Endodermal cell (in vitro differentiated cells): ENCODE data around the gene SCTR. TPM values are rescaled to one million over a fixed set of nuclear protein-coding genes. Genes with fewer than 3 reads are reported as not detected.

Experiments used
- DNase-seq: peaks from one replicate; pipeline ENCODE4 v3.0.0-alpha.2; 2017
- H3K27ac ChIP-seq: 2 replicates; pipeline ENCODE4 v1.5.1; 2013; ENCODE audit warnings: mild to moderate bottlenecking, low read depth, low read length, moderate library complexity
- H3K27me3 ChIP-seq: 2 replicates; pipeline ENCODE4 v1.6.1; 2013; ENCODE audit warnings: mild to moderate bottlenecking, low read length, moderate library complexity; ENCODE audit not compliant: insufficient read depth, control insufficient read depth, poor library complexity, severe bottlenecking
- H3K36me3 ChIP-seq: 2 replicates; pipeline ENCODE4 v1.7.0; 2013; ENCODE audit warnings: mild to moderate bottlenecking, low read length, moderate library complexity; ENCODE audit not compliant: control insufficient read depth, insufficient read depth
- H3K4me1 ChIP-seq: one replicate; pipeline ENCODE4 v1.7.0; 2013; ENCODE audit warnings: low read length; ENCODE audit not compliant: control insufficient read depth, insufficient read depth
- H3K4me3 ChIP-seq: 2 replicates; pipeline ENCODE4 v1.5.1; 2013; ENCODE audit warnings: mild to moderate bottlenecking, low read length, moderate library complexity
- H3K9ac ChIP-seq: 2 replicates; pipeline ENCODE4 v1.6.1; 2013; ENCODE audit warnings: mild to moderate bottlenecking, low read length, moderate library complexity; ENCODE audit not compliant: poor library complexity, severe bottlenecking; ENCODE audit errors: extremely low read depth
- H3K9me3 ChIP-seq: 2 replicates; pipeline ENCODE4 v1.6.1; 2013; ENCODE audit warnings: mild to moderate bottlenecking, low read length, moderate library complexity; ENCODE audit not compliant: control insufficient read depth
- H3K27ac Mint-ChIP-seq: 2 replicates; pipeline ENCODE4 v1.8.0; 2020; ENCODE audit warnings: mixed read lengths
- H3K27me3 Mint-ChIP-seq: 2 replicates; pipeline ENCODE4 v1.8.0; 2021; ENCODE audit warnings: mild to moderate bottlenecking, mixed read lengths; ENCODE audit not compliant: insufficient read depth
- H3K36me3 Mint-ChIP-seq: 2 replicates; pipeline ENCODE4 v1.8.0; 2020; ENCODE audit warnings: low read depth, mixed read lengths
- H3K4me1 Mint-ChIP-seq: 2 replicates; pipeline ENCODE4 v1.8.0; 2020; ENCODE audit warnings: mixed read lengths
- H3K4me3 Mint-ChIP-seq: 2 replicates; pipeline ENCODE4 v1.8.0; 2020; ENCODE audit warnings: mild to moderate bottlenecking, moderate library complexity, mixed read lengths
- H3K9me3 Mint-ChIP-seq: 2 replicates; pipeline ENCODE4 v1.8.0; 2020; ENCODE audit warnings: mild to moderate bottlenecking, mixed read lengths
- WGBS, 2 experiments: methylation state at CpG; one replicate each; pipeline versions ENCODE4 v1.1.5 to v1.1.7; 2013; ENCODE audit warnings: missing lambda C conversion rate in 2 of 2, mixed read lengths in 1 of 2; ENCODE audit not compliant: insufficient coverage in 1 of 2, insufficient read length in 1 of 2; 5-methylcytosine and 5-hydroxymethylcytosine counted together
- total RNA-seq, 2 donors: library from RNA; stranded (reverse); fragmentation: NEBNext Ultra II Directional in 1 of 2; extraction: Animal tissue kit (Norgen Biotek cat#: 25700) in 1 of 2; gene quantifications; 2 replicates in 1 of 2; 3 replicates in 1 of 2; pipeline ENCODE4 v1.2.1, GENCODE V29; 2021
- TF ChIP-seq, protein P1 (sequence below): fragments of 200-600 bp; sonication (generic); conservative IDR thresholded peaks from 2 replicates; pipeline ENCODE4 v1.5.0; 2021; ENCODE audit warnings: antibody characterized with exemption, mild to moderate bottlenecking

SCTR gene
- total RNA-seq, 2 donors from 2014 or later = 0.20 to 0.49 TPM

DNA sequence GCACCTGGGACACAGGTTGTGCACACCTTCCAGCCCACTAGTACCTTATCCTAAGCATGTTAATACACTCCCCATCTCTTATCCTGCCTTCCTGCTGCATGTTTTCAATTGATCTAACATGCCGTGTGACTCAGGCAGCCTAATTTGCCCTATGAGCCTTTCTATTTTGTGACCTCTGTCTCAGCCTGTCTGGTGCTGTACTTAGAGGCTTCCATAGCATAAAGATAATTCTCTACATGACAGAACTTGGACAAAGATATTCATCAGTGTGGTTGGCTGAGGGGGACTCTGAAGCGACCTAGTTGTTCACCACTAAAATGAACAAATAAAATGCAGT, 101.2 kb downstream of the SCTR start:
- Histone ChIP-seq H3K27ac (peak overlapping the region; percentile 12), H3K27me3 (no peaks in the 10 kb centered on the region), H3K36me3 (no peaks in the 10 kb centered on the region), H3K4me1 (peaks cover 3% of the 10 kb centered on the region), H3K9me3 (peaks cover 52% of the 10 kb centered on the region), H3K4me3 (no peak overlapping the region), H3K9ac (no peak overlapping the region)
- H3K36me3 Mint-ChIP-seq = peaks cover 11% of the 10 kb centered on the region
- no peaks in the 10 kb centered on the region for H3K27me3 Mint-ChIP-seq
- peaks cover 31% of the 10 kb centered on the region for H3K9me3 Mint-ChIP-seq
- TF ChIP-seq, protein P1, sequence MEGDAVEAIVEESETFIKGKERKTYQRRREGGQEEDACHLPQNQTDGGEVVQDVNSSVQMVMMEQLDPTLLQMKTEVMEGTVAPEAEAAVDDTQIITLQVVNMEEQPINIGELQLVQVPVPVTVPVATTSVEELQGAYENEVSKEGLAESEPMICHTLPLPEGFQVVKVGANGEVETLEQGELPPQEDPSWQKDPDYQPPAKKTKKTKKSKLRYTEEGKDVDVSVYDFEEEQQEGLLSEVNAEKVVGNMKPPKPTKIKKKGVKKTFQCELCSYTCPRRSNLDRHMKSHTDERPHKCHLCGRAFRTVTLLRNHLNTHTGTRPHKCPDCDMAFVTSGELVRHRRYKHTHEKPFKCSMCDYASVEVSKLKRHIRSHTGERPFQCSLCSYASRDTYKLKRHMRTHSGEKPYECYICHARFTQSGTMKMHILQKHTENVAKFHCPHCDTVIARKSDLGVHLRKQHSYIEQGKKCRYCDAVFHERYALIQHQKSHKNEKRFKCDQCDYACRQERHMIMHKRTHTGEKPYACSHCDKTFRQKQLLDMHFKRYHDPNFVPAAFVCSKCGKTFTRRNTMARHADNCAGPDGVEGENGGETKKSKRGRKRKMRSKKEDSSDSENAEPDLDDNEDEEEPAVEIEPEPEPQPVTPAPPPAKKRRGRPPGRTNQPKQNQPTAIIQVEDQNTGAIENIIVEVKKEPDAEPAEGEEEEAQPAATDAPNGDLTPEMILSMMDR = no peak
- no peak for DNase-seq
- H3K4me1 Mint-ChIP-seq = peaks cover 29% of the 10 kb centered on the region
- no peak overlapping the region for H3K27ac Mint-ChIP-seq
- 89 to 91% methylated on average over 2 of the region's 2 CpGs for WGBS, 2 experiments
- H3K4me3 Mint-ChIP-seq = no peak overlapping the region

DNA sequence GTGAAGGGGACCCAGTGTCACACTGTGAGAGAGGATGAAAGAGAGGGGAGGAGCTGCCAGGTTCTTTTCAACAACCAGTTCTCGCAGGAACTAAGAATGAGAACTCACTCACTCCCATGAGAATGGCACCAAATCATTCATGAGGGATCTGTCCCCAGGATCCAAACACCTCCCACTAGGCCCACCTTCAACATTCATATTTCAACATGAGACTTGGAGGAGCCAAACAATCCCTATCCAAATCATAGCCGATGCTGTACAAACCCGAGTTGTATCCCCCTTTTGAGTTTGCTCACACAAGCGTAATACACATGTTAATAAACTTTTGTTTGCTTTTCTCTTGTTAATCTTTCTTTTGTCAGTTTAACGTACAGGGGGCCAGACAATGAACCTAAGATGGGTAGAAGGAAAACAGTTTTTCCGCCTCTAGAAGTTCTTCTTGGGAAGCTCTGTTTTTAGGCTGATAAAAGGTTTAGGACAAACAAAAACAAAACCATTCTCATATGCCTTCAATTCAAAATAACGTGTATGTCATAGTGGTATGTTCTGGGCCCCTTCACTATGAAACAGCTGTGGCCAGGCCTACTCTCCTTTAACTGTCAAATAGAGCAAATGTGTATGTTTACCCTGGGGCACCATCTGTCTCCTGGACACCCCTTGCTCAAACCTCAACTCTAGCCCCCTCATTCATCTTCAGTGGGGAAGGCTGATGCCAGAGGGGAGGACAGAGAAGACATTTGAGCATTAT, 101.7 kb downstream of the SCTR start:
- WGBS, 2 experiments = 89 to 97% methylated on average over 4 to 7 of the region's 7 CpGs
- DNase-seq = no peak
- H3K27me3 ChIP-seq = no peaks in the 10 kb centered on the region
- H3K9me3 ChIP-seq = peaks cover 53% of the 10 kb centered on the region
- no peaks in the 10 kb centered on the region for H3K36me3 ChIP-seq
- H3K9ac ChIP-seq = no peak overlapping the region
- peak overlapping the region; percentile 55 for H3K4me3 ChIP-seq
- peaks cover 13% of the 10 kb centered on the region for H3K36me3 Mint-ChIP-seq
- no peak overlapping the region for H3K4me3 Mint-ChIP-seq
- TF ChIP-seq, protein P1 = no peak
- H3K4me1 ChIP-seq = peaks cover 3% of the 10 kb centered on the region
- no peak overlapping the region for H3K27ac Mint-ChIP-seq
- peaks cover 31% of the 10 kb centered on the region for H3K9me3 Mint-ChIP-seq
- peaks cover 24% of the 10 kb centered on the region for H3K4me1 Mint-ChIP-seq
- no peak overlapping the region for H3K27ac ChIP-seq
- no peaks in the 10 kb centered on the region for H3K27me3 Mint-ChIP-seq

DNA sequence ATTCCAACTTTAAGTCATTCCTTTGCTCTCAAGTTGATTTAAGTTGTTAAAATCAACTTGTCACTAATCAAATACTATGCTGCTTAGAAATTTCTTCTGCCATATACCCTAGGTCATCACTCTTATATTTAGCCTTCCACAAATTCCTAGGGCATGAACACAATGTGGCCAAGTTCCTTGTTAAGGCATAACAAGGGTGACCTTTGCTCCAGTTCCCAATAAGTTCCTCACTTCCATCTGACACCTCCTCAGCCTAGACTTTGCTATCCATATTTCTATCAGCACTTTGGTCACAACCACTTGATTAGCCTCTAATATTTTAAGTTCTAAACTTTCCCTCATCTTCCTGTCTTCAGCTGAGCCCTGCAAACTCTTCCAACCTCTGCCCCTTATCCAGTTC, 102.5 kb downstream of the SCTR start:
- Histone ChIP-seq H3K36me3 (no peaks in the 10 kb centered on the region), H3K9ac (no peak overlapping the region), H3K4me3 (peak overlapping the region; percentile 55), H3K27me3 (no peaks in the 10 kb centered on the region), H3K27ac (no peak overlapping the region), H3K4me1 (peaks cover 3% of the 10 kb centered on the region), H3K9me3 (peaks cover 53% of the 10 kb centered on the region)
- TF ChIP-seq, protein P1 = no peak
- no peak overlapping the region for H3K27ac Mint-ChIP-seq
- peaks cover 18% of the 10 kb centered on the region for H3K4me1 Mint-ChIP-seq
- H3K9me3 Mint-ChIP-seq = peaks cover 31% of the 10 kb centered on the region
- H3K27me3 Mint-ChIP-seq = no peaks in the 10 kb centered on the region
- no peak for DNase-seq
- no peak overlapping the region for H3K4me3 Mint-ChIP-seq
- H3K36me3 Mint-ChIP-seq = peaks cover 13% of the 10 kb centered on the region
